ENCODE measurements around the gene NLRC5. TPM values are rescaled to one million over a fixed set of nuclear protein-coding genes. Genes with fewer than 3 reads are reported as not detected.
A peak's percentile ranks its signal among the peaks of the same experiment; 100 is the strongest.

The NLRC5 gene
- total RNA-seq, 2 experiments from 2014 or later, result 424 to 434 TPM

DNA sequence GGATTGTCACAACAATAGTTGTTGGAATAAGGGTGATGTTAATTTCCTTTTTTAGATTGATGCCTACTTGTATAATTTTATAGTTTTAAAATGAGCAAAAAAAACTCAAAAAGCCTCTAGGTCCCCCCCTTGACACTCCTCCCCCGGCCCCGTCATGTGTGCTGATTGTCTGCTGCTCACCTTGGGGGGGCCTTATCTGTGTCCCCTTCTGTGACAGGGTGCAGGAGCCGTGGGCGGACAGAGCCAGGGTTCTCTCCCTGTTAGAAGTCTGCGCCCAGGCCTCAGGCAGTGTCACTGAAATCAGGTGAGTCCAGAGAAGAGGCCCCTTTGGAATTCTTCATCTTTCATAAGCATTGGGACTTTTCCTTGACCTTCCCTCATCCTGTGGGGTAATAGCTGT lies 75.6 kb downstream of the NLRC5 start:
- Mint-ChIP-seq H3K27ac (no peak overlapping the region), H3K4me1 (ENCODE audit: low read depth) (peaks cover 11% of the 10 kb centered on the region), H3K27me3 (no peaks in the 10 kb centered on the region), H3K9me3 (no peaks in the 10 kb centered on the region), H3K36me3 (ENCODE audit: low read depth) (peaks cover 79% of the 10 kb centered on the region), H3K4me3 (no peak overlapping the region)
- Histone ChIP-seq H3K27ac (ENCODE audit: low read depth in 1 of 2, low read length in 2 of 2) (no peak overlapping the region), H3K4me1 (ENCODE audit: insufficient read depth, low read length) (peaks cover 16% of the 10 kb centered on the region), H3K4me3 (ENCODE audit: low read length) (no peak overlapping the region), H3K27me3 (ENCODE audit: control insufficient read depth in 1 of 2, insufficient read depth in 2 of 2, low read length in 2 of 2) (no peaks in the 10 kb centered on the region), H3K9me3 (ENCODE audit: control insufficient read depth in 1 of 2, insufficient read depth in 1 of 2, low read length in 2 of 2) (no peaks in the 10 kb centered on the region), H3K36me3 (ENCODE audit: insufficient read depth, low read length) (peaks cover 77% of the 10 kb centered on the region)
- TF ChIP-seq, protein P1, sequence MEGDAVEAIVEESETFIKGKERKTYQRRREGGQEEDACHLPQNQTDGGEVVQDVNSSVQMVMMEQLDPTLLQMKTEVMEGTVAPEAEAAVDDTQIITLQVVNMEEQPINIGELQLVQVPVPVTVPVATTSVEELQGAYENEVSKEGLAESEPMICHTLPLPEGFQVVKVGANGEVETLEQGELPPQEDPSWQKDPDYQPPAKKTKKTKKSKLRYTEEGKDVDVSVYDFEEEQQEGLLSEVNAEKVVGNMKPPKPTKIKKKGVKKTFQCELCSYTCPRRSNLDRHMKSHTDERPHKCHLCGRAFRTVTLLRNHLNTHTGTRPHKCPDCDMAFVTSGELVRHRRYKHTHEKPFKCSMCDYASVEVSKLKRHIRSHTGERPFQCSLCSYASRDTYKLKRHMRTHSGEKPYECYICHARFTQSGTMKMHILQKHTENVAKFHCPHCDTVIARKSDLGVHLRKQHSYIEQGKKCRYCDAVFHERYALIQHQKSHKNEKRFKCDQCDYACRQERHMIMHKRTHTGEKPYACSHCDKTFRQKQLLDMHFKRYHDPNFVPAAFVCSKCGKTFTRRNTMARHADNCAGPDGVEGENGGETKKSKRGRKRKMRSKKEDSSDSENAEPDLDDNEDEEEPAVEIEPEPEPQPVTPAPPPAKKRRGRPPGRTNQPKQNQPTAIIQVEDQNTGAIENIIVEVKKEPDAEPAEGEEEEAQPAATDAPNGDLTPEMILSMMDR (IDR thresholded peaks at IDR 0.05), result no peak
- POLR2A ChIA-PET, result no interaction called here
- CTCF ChIA-PET, result no interaction called here
- DNase-seq (no peak), ATAC-seq (ENCODE audit: poor library complexity) (no peak)
- intact Hi-C loops (cut with DNase I, micrococcal nuclease), result no loop called here

DNA sequence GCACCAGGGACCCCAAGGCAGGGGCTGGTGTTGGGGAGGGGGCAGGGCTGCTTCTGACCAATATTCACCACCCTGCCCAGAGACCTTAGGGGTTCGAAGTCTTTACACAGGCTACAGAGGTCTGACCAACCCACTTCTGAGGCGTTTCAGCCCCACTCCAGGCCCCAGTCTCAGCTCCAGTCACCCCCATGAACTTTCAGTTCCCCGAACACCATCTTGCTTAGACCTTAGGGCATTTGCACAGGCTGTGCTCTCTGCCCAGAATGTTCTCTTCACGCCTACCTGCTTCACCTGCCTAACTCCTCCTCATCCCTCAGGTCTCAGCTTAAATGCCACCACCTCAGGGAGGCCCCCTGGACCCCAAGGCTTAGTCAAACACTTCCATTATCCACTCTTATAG lies 77.3 kb downstream of the NLRC5 start:
- POLR2A ChIA-PET, result interaction anchor here (1.1 to 1.8 kb wide), 2 partner anchors 14 to 17 kb away, joined by 3 to 5 read pairs; no protein-coding TSS in a partner anchor
- no peak overlapping the region for H3K4me3 ChIP-seq (ENCODE audit: low read length)
- no peaks in the 10 kb centered on the region for H3K9me3 ChIP-seq (ENCODE audit: control insufficient read depth in 1 of 2, insufficient read depth in 1 of 2, low read length in 2 of 2)
- peaks cover 69% of the 10 kb centered on the region for H3K36me3 ChIP-seq (ENCODE audit: insufficient read depth, low read length)
- H3K27ac ChIP-seq (ENCODE audit: low read depth in 1 of 2, low read length in 2 of 2), result no peak overlapping the region
- Mint-ChIP-seq H3K27ac (peak overlapping the region; percentile 47), H3K4me1 (ENCODE audit: low read depth) (peaks cover 4% of the 10 kb centered on the region), H3K27me3 (no peaks in the 10 kb centered on the region), H3K36me3 (ENCODE audit: low read depth) (peaks cover 68% of the 10 kb centered on the region), H3K9me3 (no peaks in the 10 kb centered on the region), H3K4me3 (no peak overlapping the region)
- DNase-seq (no peak), ATAC-seq (ENCODE audit: poor library complexity) (no peak)
- CTCF ChIA-PET, result no interaction called here
- no peaks in the 10 kb centered on the region for H3K27me3 ChIP-seq (ENCODE audit: control insufficient read depth in 1 of 2, insufficient read depth in 2 of 2, low read length in 2 of 2)
- H3K4me1 ChIP-seq (ENCODE audit: insufficient read depth, low read length), result peaks cover 12% of the 10 kb centered on the region
- intact Hi-C loops (cut with DNase I, micrococcal nuclease), result no loop called here
- TF ChIP-seq, protein P1 (IDR thresholded peaks at IDR 0.05), result no peak

DNA sequence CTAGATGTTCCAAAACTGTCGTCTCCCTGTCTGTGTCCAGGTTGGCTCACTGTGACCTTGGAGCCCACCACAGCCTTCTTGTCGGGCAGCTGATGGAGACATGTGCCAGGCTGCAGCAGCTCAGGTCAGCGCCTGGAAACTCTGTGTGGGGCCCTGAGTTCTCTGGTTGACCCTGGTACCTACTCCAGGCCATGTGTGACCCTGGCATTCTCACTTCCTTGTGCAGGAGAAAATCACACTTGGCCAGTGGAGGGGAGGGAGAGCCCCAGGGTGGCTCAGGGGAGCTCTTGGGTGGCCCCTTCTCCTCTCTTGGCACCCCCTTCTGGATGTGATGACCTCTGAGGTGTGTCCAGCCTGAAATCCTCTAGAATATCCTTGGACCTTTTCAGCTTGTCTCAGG lies 78.0 kb downstream of the NLRC5 start:
- peaks cover 69% of the 10 kb centered on the region for H3K36me3 Mint-ChIP-seq (ENCODE audit: low read depth)

More for the DNA sequence above, 78.0 kb downstream of the NLRC5 start:
- H3K9me3 Mint-ChIP-seq, result no peaks in the 10 kb centered on the region
- Histone ChIP-seq H3K4me1 (ENCODE audit: insufficient read depth, low read length) (peaks cover 12% of the 10 kb centered on the region), H3K9me3 (ENCODE audit: control insufficient read depth in 1 of 2, insufficient read depth in 1 of 2, low read length in 2 of 2) (no peaks in the 10 kb centered on the region), H3K36me3 (ENCODE audit: insufficient read depth, low read length) (peaks cover 71% of the 10 kb centered on the region), H3K27me3 (ENCODE audit: control insufficient read depth in 1 of 2, insufficient read depth in 2 of 2, low read length in 2 of 2) (no peaks in the 10 kb centered on the region), H3K4me3 (ENCODE audit: low read length) (no peak overlapping the region), H3K27ac (ENCODE audit: low read depth in 1 of 2, low read length in 2 of 2) (no peak overlapping the region)
- CTCF ChIA-PET, result no interaction called here
- TF ChIP-seq, protein P1 (IDR thresholded peaks at IDR 0.05), result no peak
- H3K27me3 Mint-ChIP-seq, result no peaks in the 10 kb centered on the region
- DNase-seq (no peak), ATAC-seq (ENCODE audit: poor library complexity) (no peak)
- intact Hi-C loops (cut with DNase I, micrococcal nuclease), result no loop called here
- H3K4me1 Mint-ChIP-seq (ENCODE audit: low read depth), result peaks cover 4% of the 10 kb centered on the region
- no peak overlapping the region for H3K4me3 Mint-ChIP-seq
- POLR2A ChIA-PET, result interaction anchor here (1.1 to 1.8 kb wide), 2 partner anchors 17 to 78 kb away, joined by 3 to 5 read pairs; partner anchors contain the start of gene NLRC5
- H3K27ac Mint-ChIP-seq, result peak overlapping the region; percentile 47
